Spleen (tissue), 11 donors: ENCODE results near the gene SEL1L. TPM values are rescaled to one million over a fixed set of nuclear protein-coding genes. Genes with fewer than 3 reads are reported as not detected.

Experiments
- DNase-seq: peaks from one replicate; pipeline ENCODE4 v3.0.0-alpha.2; 2020
- H3K27ac ChIP-seq, 8 donors: fragments of 200-600 bp; sonication (generic) in 7 of 8; 1 replicate in 4 of 8; 2 replicates in 4 of 8; pipeline versions ENCODE4 v1.5.0 to v1.8.0; 2016 to 2021; ENCODE audit warnings: inconsistent platforms in 4 of 8, mild to moderate bottlenecking in 4 of 8, moderate library complexity in 1 of 8
- H3K27me3 ChIP-seq, 7 donors: fragments of 200-600 bp; sonication (generic) in 6 of 7; replicated peaks in 1 of 7; 1 replicate in 4 of 7; 2 replicates in 3 of 7; pipeline versions ENCODE4 v1.5.0 to v1.8.0; 2016 to 2021; ENCODE audit warnings: inconsistent platforms in 3 of 7, mild to moderate bottlenecking in 1 of 7
- H3K36me3 ChIP-seq, 6 donors: fragments of 200-600 bp; sonication (generic) in 5 of 6; 1 replicate in 4 of 6; 2 replicates in 2 of 6; pipeline versions ENCODE4 v1.5.0 to v1.8.0; 2016 to 2021; ENCODE audit warnings: inconsistent platforms in 2 of 6
- H3K4me1 ChIP-seq, 6 donors: fragments of 200-600 bp; sonication (generic) in 5 of 6; 1 replicate in 3 of 6; 2 replicates in 3 of 6; pipeline versions ENCODE4 v1.5.0 to v1.8.0; 2016 to 2021; ENCODE audit warnings: inconsistent platforms in 3 of 6
- H3K4me3 ChIP-seq, 8 donors: fragments of 200-600 bp; sonication (generic) in 7 of 8; 1 replicate in 4 of 8; 2 replicates in 4 of 8; pipeline versions ENCODE4 v1.5.0 to v1.8.0; 2016 to 2021; ENCODE audit warnings: inconsistent platforms in 4 of 8, mild to moderate bottlenecking in 4 of 8, moderate library complexity in 2 of 8
- H3K9me3 ChIP-seq, 8 donors: fragments of 200-600 bp; sonication (generic) in 7 of 8; 1 replicate in 4 of 8; 2 replicates in 4 of 8; pipeline versions ENCODE4 v1.5.0 to v1.8.0; 2016 to 2021; ENCODE audit warnings: inconsistent platforms in 4 of 8
- CTCF ChIP-seq, 11 experiments: fragments of 200-600 bp in 7 of 11; fragments of 450-650 bp in 4 of 11; sonication (generic) in 4 of 11; IDR thresholded peaks in 8 of 11; conservative IDR thresholded peaks in 3 of 11; 1 replicate in 7 of 11; 2 replicates in 4 of 11; pipeline versions ENCODE4 v1.4.0 to v1.8.0; 2016 to 2021; ENCODE audit warnings: antibody characterized with exemption in 11 of 11, inconsistent platforms in 4 of 11, mild to moderate bottlenecking in 1 of 11
- POLR2A ChIP-seq, 3 donors: fragments of 450-650 bp; IDR thresholded peaks; one replicate each; pipeline ENCODE4 v1.5.1; 2017; ENCODE audit warnings: antibody characterized with exemption in 3 of 3, mild to moderate bottlenecking in 1 of 3
- POLR2AphosphoS5 ChIP-seq, 3 donors: sonication (generic); formaldehyde crosslinking; IDR thresholded peaks; one replicate each; pipeline ENCODE4 v1.5.1; 2017; ENCODE audit warnings: antibody characterized with exemption in 3 of 3
- WGBS, 5 donors: extraction: QIAGEN DNeasy Blood & Tissue Kit in 3 of 5; methylation state at CpG; one replicate each; pipeline versions ENCODE4 v1.1.5 to v1.1.7; 2013 to 2018; 5-methylcytosine and 5-hydroxymethylcytosine counted together
- intact Hi-C: fragments of 100-400 bp; cut with DNase I; formaldehyde crosslinking; loops from one replicate; pipeline ENCODE4 v1.15.0; 2023; ENCODE audit warnings: low total_unique reads
- polyA plus RNA-seq, 3 donors: library from polyadenylated mRNA; stranded (reverse); fragments of 200-250 nt; gene quantifications; one replicate each; pipeline ENCODE4 v1.2.1, GENCODE V29; 2013
- total RNA-seq, 7 donors: library from RNA; depleted of rRNA in 3 of 7; stranded (reverse); fragments of >200 nt in 3 of 7; fragmentation: NEBNext Ultra II Directional in 4 of 7; extraction: Animal tissue kit (Norgen Biotek cat#: 25700) in 4 of 7; gene quantifications; one replicate each; pipeline versions ENCODE4 v1.1.0 to v1.2.1, GENCODE V29; 2016 to 2021
- donor health status: healthy with polysubstance abuse.
- donor health status: DM: no; HTN: no; CAD: no; lungs with moderate emphysema.
- donor health status: DM: no; HTN: no; CAD: no.
- donor health status: Bipolar disorder and iron deficiency.
- donor health status: healthy.
- donor health status: DM: no; HTN: no; CAD: no.
- donor health status: DM: yes; HTN: yes; CAD: no.

Gene SEL1L
- total and polyA plus RNA-seq, 10 donors, result 7.1 to 118 (median 84.3) TPM

DNA sequence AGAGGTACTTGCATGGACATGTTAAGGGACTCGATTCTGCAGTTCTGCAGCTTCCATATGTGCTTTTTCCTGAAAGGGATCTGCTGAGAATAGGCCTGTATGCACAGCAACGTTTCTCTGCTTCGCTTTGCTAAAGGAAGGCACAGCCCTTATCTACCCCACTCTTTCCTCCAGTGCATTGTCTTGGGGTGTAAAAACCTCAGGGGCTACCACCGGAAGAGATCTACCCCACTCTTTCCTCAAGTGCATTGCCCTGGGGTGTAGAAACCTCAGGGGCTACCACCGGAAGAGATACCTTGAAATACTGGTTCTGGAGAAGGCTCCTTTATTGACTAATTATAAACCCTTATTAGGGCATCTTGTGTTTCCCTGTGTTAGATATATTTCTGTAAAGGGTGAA lies 52.9 kb downstream of the SEL1L start:
- Histone ChIP-seq H3K9me3 (no peaks in the 10 kb centered on the region), H3K36me3 (peaks cover 0 to 100% (median 81%) of the 10 kb centered on the region in 6 donors), H3K27ac (peak overlapping the region in 1 of 8 donors; percentile 11), H3K4me3 (no peak overlapping the region), H3K27me3 (no peaks in the 10 kb centered on the region), H3K4me1 (peaks cover 0 to 3% (median under 1%) of the 10 kb centered on the region in 6 donors)
- no peak for DNase-seq
- no peak for TF ChIP-seq POLR2A (IDR thresholded peaks at IDR 0.05)
- no peak for TF ChIP-seq POLR2AphosphoS5 (IDR thresholded peaks at IDR 0.05)
- TF ChIP-seq CTCF (IDR thresholded peaks at IDR 0.05 in 8 of 11, conservative IDR thresholded peaks at IDR 0.05 in 3 of 11), result no peak
- intact Hi-C loops, result no loop called here
- WGBS, 5 donors, result 79 to 93% (median 84%) methylated on average over 5 of the region's 5 CpGs

DNA sequence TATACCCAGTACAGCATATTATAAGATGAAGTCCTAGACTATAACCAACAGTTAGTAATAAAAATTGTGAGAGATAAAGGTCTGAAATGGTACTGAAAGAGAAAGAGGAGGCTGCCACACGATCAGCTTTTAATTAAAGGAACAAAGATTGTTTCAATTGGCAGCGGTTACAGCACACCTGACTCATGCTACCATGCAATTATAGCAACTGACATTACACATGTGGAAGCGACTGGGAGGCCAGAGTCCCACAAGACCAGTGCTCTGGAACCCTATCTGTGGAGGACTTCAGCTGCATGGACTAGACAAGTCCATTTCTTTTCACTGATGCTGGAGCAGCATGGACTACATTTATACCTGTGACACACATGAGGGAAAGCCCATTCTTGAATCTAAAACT lies 55.2 kb downstream of the SEL1L start:
- H3K27me3 ChIP-seq, result no peaks in the 10 kb centered on the region
- H3K36me3 ChIP-seq, result peaks cover 0 to 89% (median 59%) of the 10 kb centered on the region in 6 donors
- TF ChIP-seq POLR2A (IDR thresholded peaks at IDR 0.05), result no peak
- TF ChIP-seq CTCF (IDR thresholded peaks at IDR 0.05 in 8 of 11, conservative IDR thresholded peaks at IDR 0.05 in 3 of 11), result no peak
- TF ChIP-seq POLR2AphosphoS5 (IDR thresholded peaks at IDR 0.05), result no peak
- no peak for DNase-seq
- H3K9me3 ChIP-seq, result no peaks in the 10 kb centered on the region
- H3K4me3 ChIP-seq, result no peak overlapping the region
- peak overlapping the region in 1 of 8 donors; percentile 8 for H3K27ac ChIP-seq
- peaks cover 0 to 22% (median 14%) of the 10 kb centered on the region in 6 donors for H3K4me1 ChIP-seq
- intact Hi-C loops, result no loop called here
- WGBS, 5 donors, result 70 to 90% (median 83%) methylated on average over 3 of the region's 3 CpGs

- DNase-seq, result no peak
- intact Hi-C loops, result no loop called here
- Histone ChIP-seq H3K4me1 (peaks cover 0 to 35% (median 20%) of the 10 kb centered on the region in 6 donors), H3K27me3 (no peaks in the 10 kb centered on the region), H3K4me3 (no peak overlapping the region), H3K36me3 (peaks cover 0 to 84% (median 50%) of the 10 kb centered on the region in 6 donors), H3K27ac (no peak overlapping the region), H3K9me3 (no peaks in the 10 kb centered on the region)
- no peak for TF ChIP-seq POLR2A (IDR thresholded peaks at IDR 0.05)
- no peak for TF ChIP-seq CTCF (IDR thresholded peaks at IDR 0.05 in 8 of 11, conservative IDR thresholded peaks at IDR 0.05 in 3 of 11)
- peak in 1 of 3 donors; percentile 15 for TF ChIP-seq POLR2AphosphoS5 (IDR thresholded peaks at IDR 0.05)
- 93 to 98% (median 94%) methylated on average over 5 of the region's 5 CpGs for WGBS, 5 donors
These were observed 56.8 kb downstream of the SEL1L start for GRCh38 chr14:81476816-81477215.

- WGBS, 5 donors, result 74 to 85% (median 75%) methylated on average over 5 of the region's 5 CpGs
- peaks cover 0 to 48% (median 26%) of the 10 kb centered on the region in 6 donors for H3K4me1 ChIP-seq
- DNase-seq, result no peak
- no peaks in the 10 kb centered on the region for H3K27me3 ChIP-seq
- no peak for TF ChIP-seq POLR2A (IDR thresholded peaks at IDR 0.05)
- TF ChIP-seq POLR2AphosphoS5 (IDR thresholded peaks at IDR 0.05), result no peak
- TF ChIP-seq CTCF (IDR thresholded peaks at IDR 0.05 in 8 of 11, conservative IDR thresholded peaks at IDR 0.05 in 3 of 11), result no peak
- peak overlapping the region; percentile 55 to 81 (median 72) for H3K27ac ChIP-seq
- no peaks in the 10 kb centered on the region for H3K9me3 ChIP-seq
- intact Hi-C loops, result no loop called here
- no peak overlapping the region for H3K4me3 ChIP-seq
- H3K36me3 ChIP-seq, result peaks cover 0 to 65% (median 34%) of the 10 kb centered on the region in 6 donors
These were observed 58.8 kb downstream of the SEL1L start for GRCh38 chr14:81474685-81475324.
